SIG-M5 treated with dmso at 0.1 percent for 504 hours (cell line): Measurements from ENCODE around the gene RNF31.

Source experiments
- DNase-seq: peaks from one replicate; lab custom pipeline; 2025; ENCODE audit not compliant: unreplicated experiment; lab: John Stamatoyannopoulos, UW

RNF31 gene

DNA sequence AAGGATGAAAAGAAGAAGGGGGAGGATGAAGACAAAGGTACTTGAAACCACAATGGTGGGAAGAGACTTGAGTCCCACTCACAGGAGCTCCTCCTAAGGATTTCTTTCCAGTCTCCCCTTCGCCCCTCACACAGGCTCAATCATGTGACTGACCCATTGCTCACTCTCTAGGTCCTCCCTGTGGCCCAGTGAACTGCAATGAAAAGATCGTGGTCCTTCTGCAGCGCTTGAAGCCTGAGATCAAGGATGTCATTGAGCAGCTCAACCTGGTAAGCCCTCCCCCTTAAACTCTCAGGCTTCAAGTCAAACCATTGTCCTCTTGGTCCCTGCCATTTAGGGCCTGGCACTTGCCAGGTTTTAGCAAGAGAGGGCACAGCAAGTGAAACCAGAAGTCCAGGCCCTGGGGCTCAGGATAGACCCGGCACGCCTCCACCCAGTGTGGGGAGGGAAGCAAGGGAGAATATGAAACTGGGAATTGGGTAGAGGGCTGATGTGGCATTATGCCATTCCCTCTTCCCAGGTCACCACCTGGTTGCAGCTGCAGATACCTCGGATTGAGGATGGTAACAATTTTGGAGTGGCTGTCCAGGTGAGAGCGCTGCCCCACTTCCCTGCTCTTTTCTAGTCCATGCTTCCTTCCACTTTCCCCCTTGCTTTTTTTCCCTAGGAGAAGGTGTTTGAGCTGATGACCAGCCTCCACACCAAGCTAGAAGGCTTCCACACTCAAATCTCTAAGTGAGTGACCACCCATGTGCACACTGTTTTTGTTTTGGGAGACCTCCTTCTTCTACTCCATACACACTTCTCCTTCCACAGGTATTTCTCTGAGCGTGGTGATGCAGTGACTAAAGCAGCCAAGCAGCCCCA lies 9.5 kb upstream of the RNF31 start:
- no peak for DNase-seq

DNA sequence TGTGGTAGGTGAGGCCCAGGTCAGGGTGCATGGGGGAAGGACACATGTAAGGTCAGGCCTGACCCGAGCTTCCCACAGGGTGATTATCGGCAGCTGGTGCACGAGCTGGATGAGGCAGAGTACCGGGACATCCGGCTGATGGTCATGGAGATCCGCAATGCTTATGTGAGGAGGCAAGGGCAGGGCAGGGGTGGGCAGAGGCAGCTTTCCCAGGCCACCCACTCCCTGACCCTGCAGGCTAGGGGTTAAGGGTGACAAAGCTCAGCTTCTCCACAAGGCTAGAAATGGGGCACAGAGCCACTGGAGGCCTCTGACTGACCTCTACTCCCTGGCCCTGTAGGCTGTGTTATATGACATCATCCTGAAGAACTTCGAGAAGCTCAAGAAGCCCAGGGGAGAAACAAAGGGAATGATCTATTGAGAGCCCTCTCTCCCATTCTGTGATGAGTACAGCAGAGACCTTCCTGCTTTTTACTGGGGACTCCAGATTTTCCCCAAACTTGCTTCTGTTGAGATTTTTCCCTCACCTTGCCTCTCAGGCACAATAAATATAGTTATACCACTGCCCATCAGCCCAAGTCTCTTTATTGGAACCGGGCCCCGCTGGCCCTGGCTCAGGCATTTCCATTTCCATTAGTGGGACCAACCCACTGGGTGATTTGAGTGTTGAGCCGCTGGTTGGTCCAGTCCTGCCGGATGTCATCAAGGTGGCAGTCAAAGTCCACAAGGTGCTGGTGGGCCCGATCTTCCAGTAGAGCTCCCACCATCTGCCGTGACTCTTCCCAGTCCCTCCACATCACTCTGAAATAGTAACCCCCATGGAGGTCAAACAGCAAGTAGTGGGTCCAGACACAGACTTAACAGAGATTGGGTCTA lies 8.7 kb upstream of the RNF31 start:
- no peak for DNase-seq

DNA sequence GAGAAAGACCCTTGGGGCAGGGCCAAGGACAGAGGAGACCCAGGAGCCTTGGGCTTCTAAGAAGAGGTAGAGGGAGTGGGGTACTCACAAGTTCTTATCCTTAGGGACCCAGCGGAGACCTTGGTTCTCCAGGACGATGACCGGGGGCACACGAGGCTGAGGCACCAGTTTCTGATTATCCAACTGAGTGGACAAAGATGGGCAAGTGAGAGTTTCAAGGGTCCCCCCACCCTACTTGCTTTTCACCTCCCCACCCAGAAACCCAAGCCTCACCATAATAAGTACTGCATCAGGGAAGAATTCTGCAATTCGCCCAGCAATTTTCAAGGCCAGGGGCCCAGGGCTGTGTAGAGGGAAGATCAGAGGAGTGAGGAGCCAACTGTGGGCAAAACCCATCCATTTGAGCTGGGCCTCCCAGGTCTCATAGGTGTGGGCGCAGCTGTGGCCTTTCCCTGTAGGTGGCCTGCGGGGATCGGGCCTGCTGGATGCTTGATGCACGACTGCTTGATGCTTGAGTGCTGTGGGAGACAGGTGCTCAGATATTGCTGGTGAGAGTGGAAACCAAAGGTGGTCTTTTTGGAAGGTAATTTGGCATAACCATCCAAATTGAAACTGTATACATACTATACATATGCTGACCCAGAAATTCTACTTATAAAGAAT lies 7.9 kb upstream of the RNF31 start:
- no peak for DNase-seq

DNA sequence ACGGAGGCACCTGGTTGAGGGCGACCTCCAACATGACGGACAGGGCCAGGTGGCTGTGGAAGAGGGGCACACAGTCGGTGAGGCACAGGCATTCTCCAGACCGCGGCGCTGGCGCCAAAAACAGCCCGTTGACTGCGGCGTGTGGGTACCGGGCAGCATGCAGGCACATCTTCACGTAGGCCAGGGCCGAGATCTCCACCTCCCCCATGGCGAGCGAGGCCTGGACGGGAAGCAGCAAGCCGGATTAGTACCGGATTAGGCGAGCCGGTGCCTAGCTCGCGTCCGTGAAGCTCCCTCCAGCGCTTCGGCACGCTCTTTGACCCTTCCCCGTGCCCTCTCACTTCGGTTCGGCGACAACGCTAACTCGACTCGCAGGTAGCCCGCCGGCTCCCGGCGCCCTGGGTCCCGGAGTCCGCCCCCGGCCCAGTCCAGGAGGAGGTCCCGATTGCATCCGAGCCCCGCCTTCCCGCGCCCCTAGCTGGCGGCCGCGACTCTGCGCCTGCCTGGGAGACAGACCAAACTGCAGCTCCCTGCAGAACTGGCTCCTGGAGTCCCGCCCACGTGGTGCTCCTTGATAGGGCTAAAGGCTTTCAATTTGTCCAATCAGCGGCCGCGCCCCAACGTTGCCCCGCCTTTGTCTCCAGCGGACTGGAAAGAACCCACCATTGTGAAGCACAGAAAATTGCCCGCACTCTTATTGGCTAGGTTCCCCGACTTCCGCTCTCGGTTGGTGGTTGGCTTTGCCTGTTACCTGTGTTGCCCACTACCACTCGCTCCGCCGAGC lies 6.0 kb upstream of the RNF31 start, which contains the start of gene EMC9:
Gene EMC9 (minus strand): TSS at position 495 of the 784 bp plus-strand sequence. CDS start 287 bp downstream, at position 208.
- DNase-seq = peak; percentile 99

DNA sequence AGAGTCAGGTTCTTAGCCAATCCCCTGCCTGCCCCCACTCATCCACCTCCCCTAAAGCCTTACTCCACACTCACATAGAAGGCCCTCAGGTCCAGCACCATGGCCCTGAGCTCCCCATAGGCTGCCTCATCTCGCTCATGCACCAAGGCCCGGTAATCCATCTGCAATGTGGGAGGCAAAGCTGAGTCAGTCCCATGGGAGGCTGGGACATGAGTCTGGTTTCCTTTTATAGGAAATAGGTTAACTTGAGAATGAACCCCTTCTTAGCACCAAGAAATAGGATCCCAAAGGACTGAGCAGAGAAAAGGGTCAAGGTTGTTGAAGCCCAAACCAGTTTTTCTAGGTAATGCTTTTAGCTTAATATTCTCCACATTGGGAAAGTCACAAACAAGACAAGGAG lies 3.8 kb upstream of the RNF31 start:
- DNase-seq = no peak

DNA sequence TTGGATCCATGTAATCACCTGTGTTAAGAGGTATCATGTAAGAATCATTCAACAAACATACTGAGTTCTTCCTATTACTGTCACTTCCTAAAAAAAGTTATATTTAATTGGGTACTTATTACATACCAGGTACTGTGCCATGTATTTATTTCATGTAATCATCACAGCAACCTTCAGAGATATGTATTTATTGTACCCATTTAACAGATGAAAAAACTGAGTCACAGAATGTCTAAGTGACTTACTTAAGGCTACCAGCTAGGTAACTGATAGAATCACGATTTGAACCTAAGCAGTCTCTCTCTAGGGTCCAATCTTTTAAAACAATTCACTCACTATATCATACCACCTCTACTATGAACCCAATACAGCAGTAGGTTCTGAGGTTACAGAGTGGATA lies 2.8 kb upstream of the RNF31 start:
- no peak for DNase-seq

DNA sequence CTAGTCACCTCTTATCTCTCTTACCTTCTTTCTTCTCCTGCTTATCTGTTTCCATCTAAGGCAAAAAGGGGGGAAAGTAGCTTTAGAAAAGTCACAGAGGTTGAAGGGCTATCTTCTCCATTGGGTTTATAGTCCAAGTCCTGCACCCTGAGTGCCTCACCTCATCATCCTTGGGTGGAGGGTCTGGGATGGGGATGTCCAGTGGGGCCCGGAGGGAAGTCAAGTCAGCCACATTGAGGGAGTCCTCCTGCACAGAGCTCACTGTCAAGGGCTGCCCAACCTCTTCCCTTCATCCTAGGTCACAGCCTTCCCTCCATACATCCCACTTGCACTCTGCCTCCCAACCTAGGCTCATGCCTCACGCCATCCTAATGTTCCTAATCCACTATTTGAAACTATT lies 2.1 kb upstream of the RNF31 start:
- no peak for DNase-seq

DNA sequence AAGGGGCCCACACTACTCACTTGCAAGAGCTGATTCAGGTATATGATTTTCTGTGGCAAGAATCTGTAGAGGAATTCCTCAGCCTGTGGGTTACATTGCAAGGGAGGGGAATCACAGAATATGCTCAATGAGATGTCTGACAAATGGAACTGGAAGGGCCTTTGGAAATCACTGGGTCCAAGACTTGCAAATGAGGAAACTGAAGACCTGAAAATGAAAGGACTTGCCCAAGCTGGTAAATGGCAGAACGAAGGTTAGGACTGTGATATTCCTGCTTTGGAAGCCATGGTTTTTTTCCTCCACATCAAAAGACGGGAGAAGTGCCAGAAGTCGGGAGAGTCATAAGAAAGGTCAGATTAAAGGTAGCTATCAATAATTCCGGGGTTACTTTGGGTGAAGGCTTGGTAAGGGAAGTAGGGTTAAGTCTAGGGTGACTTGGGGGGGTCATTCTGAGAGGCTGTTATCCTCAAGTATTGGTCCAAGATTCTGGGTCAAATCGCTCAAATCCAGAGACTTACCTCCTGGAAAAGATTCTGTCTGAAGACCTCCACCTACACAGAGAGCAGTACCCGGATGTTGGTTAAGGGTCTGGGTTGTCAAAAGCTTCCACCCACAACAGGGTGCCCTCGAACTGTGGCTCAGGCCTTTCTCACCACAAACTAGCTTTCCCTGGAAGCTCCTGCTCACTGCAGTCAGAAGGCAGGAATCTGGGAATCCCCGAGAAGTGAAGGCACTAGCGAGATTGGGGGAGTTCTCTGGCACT lies 1.4 kb upstream of the RNF31 start:
- no peak for DNase-seq

DNA sequence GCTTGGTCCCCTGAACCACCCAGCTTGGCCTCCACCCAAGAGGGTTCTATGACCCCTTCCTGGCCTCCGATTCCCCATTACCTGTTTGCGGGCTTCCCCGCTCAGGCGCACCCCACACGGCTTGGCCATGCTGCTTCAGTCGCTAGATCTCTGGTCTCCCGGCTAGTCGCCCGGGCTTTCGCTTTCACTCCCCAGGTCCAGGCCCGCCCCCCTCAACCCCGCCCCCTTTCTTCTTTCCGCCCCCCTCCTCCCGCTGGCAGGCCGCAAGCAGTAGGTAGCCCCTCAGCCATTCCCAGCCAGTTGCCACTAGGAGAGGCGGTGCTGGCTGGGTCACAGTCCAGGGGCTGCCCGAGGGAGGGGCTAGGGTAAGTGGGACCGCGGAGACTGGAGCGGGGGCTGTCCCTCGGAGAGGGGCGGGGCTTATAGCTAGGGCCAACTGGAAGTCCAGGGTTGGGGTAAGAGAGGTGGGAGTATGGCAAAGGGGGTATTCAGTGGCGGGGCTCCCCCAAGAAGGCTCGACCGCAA lies 783 bp upstream of the RNF31 start, which contains the start of gene PSME2:
Gene PSME2 (minus strand): TSS at position 158 of the 525 bp plus-strand sequence. CDS start 29 bp downstream, at position 129.
- DNase-seq = peak; percentile 97

DNA sequence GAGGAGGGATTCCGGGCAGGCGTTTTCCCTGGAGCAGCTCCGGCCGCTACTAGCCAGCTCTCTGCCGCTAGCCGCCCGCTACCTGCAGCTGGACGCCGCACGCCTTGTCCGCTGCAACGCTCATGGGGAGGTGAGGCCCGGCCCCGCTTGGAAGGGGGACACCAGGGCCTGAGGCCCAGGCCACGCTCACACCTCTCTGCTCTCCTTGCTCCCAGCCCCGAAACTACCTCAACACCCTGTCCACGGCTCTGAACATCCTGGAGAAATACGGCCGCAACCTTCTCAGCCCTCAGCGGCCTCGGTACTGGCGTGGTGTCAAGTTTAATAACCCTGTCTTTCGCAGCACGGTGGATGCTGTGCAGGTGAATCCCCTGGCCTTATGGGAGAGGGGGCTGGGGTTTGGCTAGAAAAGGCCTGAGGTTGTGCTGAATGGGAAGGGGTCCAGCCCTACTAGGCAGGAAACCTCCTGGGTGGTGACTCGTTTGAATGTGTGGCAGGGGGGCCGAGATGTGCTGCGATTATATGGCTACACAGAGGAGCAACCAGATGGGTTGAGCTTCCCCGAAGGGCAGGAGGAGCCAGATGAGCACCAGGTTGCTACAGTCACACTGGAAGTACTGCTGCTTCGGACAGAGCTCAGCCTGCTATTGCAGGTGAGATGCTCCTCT lies 597 bp downstream of the RNF31 start:
- DNase-seq = no peak

DNA sequence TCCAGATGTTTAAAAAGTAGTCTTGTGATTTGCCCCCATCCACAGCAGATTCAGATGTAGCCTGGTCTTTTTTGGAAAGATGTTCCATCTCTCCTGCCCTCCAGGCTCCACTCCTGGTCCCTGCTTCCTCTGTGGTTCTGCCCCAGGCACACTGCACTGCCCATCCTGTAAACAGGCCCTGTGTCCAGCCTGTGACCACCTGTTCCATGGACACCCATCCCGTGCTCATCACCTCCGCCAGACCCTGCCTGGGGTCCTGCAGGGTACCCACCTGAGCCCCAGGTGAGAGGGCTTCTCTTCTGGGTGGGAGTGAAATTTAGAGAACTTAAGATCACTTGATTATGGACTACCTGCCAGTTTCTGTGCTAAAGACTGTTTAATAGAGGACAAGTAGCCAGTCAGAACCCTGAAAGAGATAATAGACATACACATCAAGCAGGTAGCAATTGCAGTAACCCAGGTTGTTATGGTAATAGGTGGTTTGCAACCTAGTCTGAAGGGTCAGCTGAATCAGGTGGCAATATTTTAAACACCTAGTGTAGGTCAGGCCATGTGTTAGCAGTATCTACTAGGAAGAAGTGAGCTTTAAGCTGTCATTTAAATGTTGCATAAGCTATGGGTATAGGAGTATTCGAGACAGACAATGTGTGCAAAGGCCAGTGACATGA lies 2.1 kb downstream of the RNF31 start:
- no peak for DNase-seq

DNA sequence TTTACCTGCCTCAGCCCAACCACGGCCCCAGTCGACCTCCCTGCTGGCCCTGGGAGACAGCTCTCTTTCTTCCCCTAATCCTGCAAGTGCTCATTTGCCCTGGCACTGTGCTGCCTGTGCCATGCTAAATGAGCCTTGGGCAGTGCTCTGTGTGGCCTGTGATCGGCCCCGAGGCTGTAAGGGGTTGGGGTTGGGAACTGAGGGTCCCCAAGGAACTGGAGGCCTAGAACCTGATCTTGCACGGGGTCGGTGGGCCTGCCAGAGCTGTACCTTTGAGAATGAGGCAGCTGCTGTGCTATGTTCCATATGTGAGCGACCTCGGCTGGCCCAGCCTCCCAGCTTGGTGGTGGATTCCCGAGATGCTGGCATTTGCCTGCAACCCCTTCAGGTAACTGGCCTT lies 2.8 kb downstream of the RNF31 start:
- DNase-seq = no peak

DNA sequence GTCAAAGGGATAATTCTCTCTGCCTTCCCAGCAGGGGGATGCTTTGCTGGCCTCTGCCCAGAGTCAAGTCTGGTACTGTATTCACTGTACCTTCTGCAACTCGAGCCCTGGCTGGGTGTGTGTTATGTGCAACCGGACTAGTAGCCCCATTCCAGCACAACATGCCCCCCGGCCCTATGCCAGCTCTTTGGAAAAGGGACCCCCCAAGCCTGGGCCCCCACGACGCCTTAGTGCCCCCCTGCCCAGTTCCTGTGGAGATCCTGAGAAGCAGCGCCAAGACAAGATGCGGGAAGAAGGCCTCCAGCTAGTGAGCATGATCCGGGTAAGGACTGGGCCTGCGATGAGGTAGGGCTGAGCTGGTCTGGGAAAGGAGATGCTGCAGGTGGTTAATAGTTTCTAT lies 3.3 kb downstream of the RNF31 start:
- DNase-seq = no peak

DNA sequence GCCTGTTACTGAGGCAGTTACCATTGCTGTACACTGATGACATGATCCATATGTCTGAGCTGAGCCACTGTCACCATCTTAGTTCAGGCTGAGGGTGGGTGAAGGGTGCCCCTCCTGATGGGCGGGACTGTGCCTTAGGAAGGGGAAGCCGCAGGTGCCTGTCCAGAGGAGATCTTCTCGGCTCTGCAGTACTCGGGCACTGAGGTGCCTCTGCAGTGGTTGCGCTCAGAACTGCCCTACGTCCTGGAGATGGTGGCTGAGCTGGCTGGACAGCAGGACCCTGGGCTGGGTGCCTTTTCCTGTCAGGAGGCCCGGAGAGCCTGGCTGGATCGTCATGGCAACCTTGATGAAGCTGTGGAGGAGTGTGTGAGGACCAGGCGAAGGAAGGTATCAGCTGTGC lies 3.7 kb downstream of the RNF31 start:
- no peak for DNase-seq

DNA sequence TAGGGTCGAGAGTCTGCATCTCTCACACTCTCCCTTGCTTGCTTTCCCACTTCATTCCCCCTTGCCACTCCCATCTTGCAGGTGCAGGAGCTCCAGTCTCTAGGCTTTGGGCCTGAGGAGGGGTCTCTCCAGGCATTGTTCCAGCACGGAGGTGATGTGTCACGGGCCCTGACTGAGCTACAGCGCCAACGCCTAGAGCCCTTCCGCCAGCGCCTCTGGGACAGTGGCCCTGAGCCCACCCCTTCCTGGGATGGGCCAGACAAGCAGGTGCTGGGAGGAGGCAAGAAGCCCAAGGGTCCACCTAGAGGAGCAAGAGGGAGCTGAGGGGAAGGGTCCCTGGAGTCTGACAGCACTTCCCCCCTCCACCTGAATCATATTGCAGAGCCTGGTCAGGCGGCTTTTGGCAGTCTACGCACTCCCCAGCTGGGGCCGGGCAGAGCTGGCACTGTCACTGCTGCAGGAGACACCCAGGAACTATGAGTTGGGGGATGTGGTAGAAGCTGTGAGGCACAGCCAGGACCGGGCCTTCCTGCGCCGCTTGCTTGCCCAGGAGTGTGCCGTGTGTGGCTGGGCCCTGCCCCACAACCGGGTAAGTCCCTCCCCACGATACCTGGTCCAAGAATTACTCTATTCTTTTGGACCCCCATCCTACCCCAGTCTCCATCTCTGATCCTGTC lies 4.2 kb downstream of the RNF31 start:
- no peak for DNase-seq

DNA sequence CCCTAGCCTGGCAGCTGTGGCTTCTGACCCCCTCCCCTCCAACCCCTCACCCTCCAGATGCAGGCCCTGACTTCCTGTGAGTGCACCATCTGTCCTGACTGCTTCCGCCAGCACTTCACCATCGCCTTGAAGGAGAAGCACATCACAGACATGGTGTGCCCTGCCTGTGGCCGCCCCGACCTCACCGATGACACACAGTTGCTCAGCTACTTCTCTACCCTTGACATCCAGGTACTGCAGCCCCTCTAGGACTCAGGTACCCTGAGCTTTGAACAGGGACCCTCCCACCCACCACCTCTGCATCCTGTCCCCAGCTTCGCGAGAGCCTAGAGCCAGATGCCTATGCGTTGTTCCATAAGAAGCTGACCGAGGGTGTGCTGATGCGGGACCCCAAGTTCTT lies 7.8 kb downstream of the RNF31 start:
- DNase-seq = no peak

DNA sequence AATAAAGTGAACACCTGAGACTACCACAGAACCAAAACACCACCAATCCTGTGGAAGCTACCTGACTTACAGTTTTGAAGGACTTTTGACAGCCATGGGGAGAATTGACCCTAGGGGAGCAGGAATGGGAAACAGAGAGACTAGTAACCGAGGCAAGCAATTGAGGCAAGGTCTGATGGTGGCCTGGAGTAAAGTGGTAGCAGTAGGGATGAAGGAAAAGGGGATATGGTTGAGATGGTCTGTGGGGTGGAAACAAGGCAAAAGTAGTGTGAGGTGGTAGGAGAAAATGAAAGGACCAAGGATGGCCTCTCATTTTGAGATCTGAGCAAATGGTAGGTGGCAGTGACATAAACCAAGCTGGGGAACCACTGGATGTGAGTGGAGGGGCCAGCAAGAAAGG lies 9.5 kb downstream of the RNF31 start:
- DNase-seq = no peak

DNA sequence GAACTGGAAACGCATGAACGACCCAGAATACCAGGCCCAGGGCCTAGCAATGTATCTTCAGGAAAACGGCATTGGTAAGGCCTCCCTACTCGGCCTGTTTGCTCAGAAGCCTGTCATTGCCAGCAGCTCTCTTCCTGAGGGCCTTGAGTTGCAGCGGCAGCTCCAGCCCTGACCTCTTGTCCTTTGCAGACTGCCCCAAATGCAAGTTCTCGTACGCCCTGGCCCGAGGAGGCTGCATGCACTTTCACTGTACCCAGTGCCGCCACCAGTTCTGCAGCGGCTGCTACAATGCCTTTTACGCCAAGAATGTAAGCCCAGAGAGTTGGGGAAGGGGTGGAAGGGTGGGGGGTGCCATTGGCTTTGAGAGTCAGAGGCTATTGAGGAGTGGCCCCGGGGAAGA lies 10.0 kb downstream of the RNF31 start:
- DNase-seq = no peak
